GM18502 (cell line): Measurements from ENCODE around the gene LMNTD1.

Source experiments
- ATAC-seq: cut with Tn5 transposase; IDR thresholded peaks from one replicate; pipeline ENCODE4 v1.9.1; 2021; ENCODE audit warnings: mild to moderate bottlenecking; ENCODE audit not compliant: unreplicated experiment, poor library complexity

LMNTD1 gene

DNA sequence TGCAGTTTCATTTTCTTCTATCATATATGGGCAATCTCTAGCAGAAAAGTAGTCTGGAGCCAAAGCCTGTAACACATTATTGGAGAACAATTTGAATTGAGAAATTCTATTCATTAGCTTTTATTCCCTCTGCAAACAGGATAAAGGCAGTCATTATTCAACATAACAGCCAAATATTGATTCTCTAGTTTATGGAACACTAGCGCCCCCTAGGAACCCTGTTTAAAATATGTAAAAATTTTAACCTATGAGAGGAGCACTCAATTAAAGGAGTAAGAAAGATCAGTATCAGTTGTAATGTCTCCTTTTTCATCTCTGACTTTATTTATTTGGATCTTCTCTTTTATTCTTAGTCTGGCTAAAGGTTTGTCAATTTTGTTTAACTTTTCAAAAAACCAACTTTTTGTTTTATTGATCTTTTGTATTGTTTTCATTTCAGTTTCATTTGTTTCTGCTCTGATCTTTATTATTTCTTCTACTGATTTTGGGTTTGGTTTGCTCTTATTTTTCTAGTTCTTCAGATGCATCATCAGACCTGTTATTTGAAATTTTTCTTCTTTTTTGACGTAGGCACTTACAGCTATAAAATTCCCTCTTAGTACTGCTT, 4.8 kb upstream of the LMNTD1 start:
- ATAC-seq = no peak

DNA sequence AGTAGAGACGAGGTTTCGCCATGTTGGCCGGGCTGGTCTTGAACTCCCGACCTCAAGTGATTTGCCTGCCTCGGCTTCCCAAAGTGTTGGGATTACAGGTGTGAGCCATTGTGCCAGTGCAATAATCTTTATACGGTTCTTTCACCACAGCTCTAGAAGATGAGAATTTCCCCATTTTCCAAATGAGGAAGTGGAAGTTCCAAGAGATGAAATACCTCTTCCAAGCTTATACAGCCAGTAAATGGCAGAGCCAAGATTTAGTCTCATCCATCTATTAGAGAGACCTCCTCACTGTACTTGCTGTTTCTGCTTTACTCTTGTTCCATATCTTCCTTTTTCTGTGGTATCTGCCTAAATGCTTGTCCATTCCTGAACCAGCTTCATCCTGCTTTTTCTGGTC, 3.1 kb upstream of the LMNTD1 start:
- no peak for ATAC-seq

- ATAC-seq = no peak
Measured at GRCh38 chr12:25552681-25553080, 402 bp downstream of the LMNTD1 start.

DNA sequence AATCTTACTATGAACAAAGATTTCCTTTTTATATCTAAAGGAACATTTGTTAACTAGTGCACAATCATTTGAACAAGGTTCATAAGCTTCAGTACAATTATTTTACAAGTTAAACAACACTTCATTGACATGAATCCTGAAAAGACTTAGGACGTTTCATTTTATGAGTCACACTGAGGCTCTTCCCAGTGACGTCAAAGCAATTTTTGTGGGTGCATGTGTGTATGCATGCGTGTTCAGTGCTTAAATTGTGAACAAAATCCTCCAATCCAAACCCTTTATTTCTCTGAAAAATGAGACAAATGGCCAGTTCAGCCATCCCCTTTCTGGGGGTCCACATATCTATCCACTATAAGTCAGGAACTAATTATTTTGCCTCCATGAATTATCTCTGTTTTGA, 2.9 kb downstream of the LMNTD1 start:
- ATAC-seq = no peak

GRCh38 chr12:25549120-25549519, 4.0 kb downstream of the LMNTD1 start:
- ATAC-seq = no peak

DNA sequence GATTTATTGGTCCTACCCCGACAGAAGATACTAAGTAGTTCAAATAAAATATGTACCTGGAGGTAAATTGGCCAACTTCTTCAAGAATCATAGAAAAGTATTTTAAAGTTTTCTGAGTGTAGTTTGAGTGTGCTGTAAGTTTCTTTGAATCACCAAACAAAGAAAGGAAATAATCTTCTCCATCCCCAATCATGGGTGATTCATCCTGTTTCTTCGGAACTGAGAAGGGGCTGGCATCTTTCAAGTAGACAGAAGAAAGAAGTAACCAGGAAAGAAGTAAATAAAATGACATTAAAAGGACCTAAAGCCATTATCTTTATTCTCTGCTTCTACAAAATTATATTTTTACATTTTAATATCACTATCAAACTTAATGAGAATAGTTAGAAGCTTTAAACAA, 6.8 kb downstream of the LMNTD1 start:
- no peak for ATAC-seq

GRCh38 chr12:25533150-25533549, 19.9 kb downstream of the LMNTD1 start:
- no peak for ATAC-seq

DNA sequence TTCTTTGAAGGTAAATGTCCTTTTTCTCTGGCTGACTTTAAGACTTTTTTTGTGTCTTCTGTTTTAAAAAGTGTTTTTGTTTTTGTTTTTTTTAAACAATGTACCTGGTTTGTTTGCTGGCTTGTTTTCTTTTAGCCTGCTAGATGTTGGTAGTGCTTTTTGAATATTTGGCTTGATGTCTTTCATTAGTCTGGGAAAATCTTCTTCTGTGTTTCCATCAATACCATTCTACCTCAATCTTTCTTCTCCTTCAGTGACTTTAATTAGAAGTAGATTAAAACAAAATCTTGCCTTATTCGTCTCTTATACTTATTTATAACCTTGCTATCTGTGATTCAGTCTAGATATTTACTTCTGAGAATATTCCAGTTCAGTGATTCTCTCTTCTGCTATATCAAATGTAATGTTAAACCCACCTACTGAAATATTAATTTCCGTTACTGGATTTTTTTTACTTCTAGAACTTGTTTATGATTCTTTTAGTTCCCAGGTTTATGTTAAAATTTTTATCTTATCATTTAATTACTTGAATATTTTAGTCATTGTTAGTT, 21.5 kb downstream of the LMNTD1 start:
- no peak for ATAC-seq

DNA sequence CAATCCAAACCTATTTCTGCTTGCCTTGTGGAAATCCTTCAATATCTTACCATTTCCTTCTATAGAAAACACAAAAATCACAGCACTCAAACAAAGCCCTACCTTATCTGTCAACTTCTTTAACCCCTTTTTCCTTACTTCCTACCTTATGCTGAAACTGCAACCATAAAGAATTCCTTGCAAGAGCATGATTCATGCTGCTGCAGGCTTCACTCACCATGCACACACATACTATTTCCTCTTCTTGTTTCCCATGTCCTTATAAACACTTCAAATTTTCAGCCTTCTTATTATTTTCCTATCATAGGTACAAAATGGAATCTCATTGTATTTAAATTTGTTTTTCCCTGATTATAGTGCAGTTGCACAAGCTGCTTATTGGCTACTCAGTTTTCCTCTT, 23.3 kb downstream of the LMNTD1 start:
- no peak for ATAC-seq

- no peak for ATAC-seq
Measured at GRCh38 chr12:25526778-25527177, 26.3 kb downstream of the LMNTD1 start.

DNA sequence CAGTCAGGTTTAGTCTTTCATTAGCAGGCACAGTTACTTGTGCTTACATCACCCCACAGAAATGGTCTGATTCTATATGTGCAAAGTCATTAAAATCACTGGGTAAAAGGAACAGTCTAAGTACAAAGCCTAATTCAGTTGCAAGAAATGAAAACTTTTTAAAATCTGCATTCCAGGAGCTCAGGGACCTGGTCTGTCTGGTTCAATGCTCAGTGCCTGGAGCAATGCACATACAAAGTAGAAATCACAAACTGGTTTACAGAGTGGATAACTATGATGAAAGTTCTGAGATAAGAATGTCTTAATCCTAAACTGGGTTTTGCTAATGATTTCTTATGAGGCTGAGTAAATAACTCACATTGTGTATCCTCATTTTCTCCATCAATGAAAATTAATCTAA, 28.7 kb downstream of the LMNTD1 start:
- no peak for ATAC-seq

- no peak for ATAC-seq
Measured at GRCh38 chr12:25521625-25522256, 31.3 kb downstream of the LMNTD1 start.

DNA sequence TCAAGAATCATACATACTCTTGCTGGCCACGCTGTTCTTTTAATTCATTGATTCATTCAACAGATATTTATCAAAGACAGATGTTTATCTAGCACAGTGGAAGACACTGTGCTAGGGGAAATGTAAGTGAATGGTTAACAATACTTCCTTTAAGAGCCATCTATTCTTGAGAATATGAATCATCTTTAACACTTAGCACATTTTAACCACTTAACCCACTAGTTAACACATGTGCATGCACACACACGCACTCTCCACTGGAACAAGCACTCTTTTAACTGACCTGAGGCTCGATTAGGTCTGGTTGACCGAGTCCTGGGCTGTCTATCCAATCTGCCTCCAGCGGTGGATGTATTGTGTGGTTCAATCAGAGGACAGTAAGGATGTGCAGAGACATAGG, 34.6 kb downstream of the LMNTD1 start:
- peak; percentile 59 for ATAC-seq

GRCh38 chr12:25504744-25505143, 48.3 kb downstream of the LMNTD1 start:
- no peak for ATAC-seq

- no peak for ATAC-seq
Measured at GRCh38 chr12:25503666-25504065, 49.4 kb downstream of the LMNTD1 start.

GRCh38 chr12:25502596-25502995, 50.5 kb downstream of the LMNTD1 start:
- ATAC-seq = no peak

DNA sequence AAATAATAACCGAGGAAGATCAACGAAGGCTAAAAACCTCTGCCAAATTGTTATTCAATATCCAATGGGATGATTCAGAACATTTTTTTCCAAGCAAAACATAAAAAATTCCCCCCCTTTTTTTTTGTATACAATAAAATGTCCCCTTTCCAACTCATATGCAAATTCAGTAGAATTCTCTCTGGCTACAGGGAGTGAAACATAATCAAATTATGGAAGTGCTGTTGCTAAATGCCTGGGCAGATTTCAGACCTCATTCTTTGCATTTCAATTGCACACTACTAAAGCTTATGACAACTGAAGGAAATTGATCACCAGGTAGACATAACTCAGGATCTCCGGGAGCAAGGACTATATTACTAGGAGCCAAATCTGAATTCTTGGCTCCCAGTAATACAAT, 51.0 kb downstream of the LMNTD1 start:
- no peak for ATAC-seq

- ATAC-seq = no peak
Measured at GRCh38 chr12:25501549-25501948, 51.5 kb downstream of the LMNTD1 start.

DNA sequence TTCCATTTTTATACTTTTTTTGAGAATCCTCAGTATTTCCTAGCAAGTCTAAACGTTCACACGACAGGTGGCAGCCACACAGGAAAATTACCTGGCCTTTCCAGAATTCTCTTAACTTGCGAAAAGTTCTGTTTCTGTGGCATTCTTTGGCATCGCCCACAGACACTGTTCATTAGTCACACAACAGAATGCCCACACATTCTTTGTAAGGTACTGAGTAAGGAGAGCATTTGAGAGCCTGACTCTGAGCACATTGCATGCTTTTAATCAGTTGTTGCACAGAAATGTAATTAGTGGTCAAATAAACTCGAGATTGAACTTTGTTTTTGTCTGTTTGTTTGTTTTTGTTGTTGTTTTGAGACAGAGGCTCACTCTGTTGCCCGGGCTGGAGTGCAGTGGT, 52.4 kb downstream of the LMNTD1 start:
- ATAC-seq = no peak

GRCh38 chr12:25497021-25497420, 56.1 kb downstream of the LMNTD1 start:
- no peak for ATAC-seq

GRCh38 chr12:25496098-25496587, 56.9 kb downstream of the LMNTD1 start:
- ATAC-seq = no peak
